Right cardiac atrium (tissue), 5 donors: Measurements from ENCODE around the gene PSME3. TPM values are rescaled to one million over a fixed set of nuclear protein-coding genes. Genes with fewer than 3 reads are reported as not detected.
"Not testable (repeated sequence)": the region's sequence is repeated elsewhere in the genome, so short reads cannot be mapped to it uniquely, and the experiment has no call there.

ENCODE experiments used
- ATAC-seq, 2 donors: fragments of 200-7000 bp; cut with Tn5 transposase; one replicate each; pipeline versions ENCODE4 v1.8.0 to v1.9.1; 2020; ENCODE audit warnings: moderate library complexity in 2 of 2, mild to moderate bottlenecking in 1 of 2
- DNase-seq, 3 donors: peaks; one replicate each; pipeline ENCODE4 v3.0.0-alpha.2; 2020
- H3K27ac ChIP-seq: one replicate; pipeline ENCODE4 v1.5.1; 2013; ENCODE audit warnings: mild to moderate bottlenecking, low read length, control low read depth, moderate library complexity
- H3K27me3 ChIP-seq: one replicate; pipeline ENCODE4 v1.6.1; 2013; ENCODE audit not compliant: control insufficient read depth, insufficient read depth
- H3K4me1 ChIP-seq: one replicate; pipeline ENCODE4 v1.6.1; 2013; ENCODE audit warnings: low read length; ENCODE audit not compliant: control insufficient read depth, insufficient read depth
- H3K4me3 ChIP-seq: one replicate; pipeline ENCODE4 v1.5.1; 2013; ENCODE audit warnings: low read length, control low read depth
- H3K9me3 ChIP-seq: one replicate; pipeline ENCODE4 v1.6.1; 2013; ENCODE audit warnings: low read length; ENCODE audit not compliant: control insufficient read depth
- WGBS: extraction: QIAGEN DNeasy Blood & Tissue Kit; methylation state at CpG from one replicate; pipeline ENCODE4 v1.1.7; 2013; 5-methylcytosine and 5-hydroxymethylcytosine counted together
- intact Hi-C, 4 donors: fragments of 100-400 bp; cut with DNase I; formaldehyde crosslinking; loops; one replicate each; pipeline versions ENCODE4 v1.11.0 to v1.14.0; 2022 to 2023
- polyA plus RNA-seq: library from polyadenylated mRNA; stranded (reverse); fragments of 200-250 nt; gene quantifications from one replicate; pipeline ENCODE4 v1.2.3, GENCODE V29; 2013
- total RNA-seq, 4 donors: library from RNA; stranded (reverse); fragmentation: NEBNext Ultra II Directional; extraction: Animal tissue kit (Norgen Biotek cat#: 25700); gene quantifications; one replicate each; pipeline ENCODE4 v1.2.1, GENCODE V29; 2021
- donor health status: healthy with polysubstance abuse.
- donor health status: DM: no; HTN: yes; CAD: no.
- donor health status: DM: no; HTN: no; CAD: no.
- donor health status: DM: no; HTN: yes; CAD: no; lungs with severe emphysema.
- donor health status: DM: yes; HTN: yes; CAD: no.

The PSME3 gene
- total and polyA plus RNA-seq, 5 donors, result 57.6 to 82.0 (median 64.5) TPM

GRCh38 chr17:42866631-42867575 is 33.7 kb downstream of the PSME3 start:
- 68% methylated on average over 12 of the region's 12 CpGs for WGBS
- no peak overlapping the region for H3K27ac ChIP-seq
- no peaks in the 10 kb centered on the region for H3K9me3 ChIP-seq
- ATAC-seq, result no peak
- H3K4me3 ChIP-seq, result no peak overlapping the region
- H3K27me3 ChIP-seq, result no peaks in the 10 kb centered on the region
- no peaks in the 10 kb centered on the region for H3K4me1 ChIP-seq
- DNase-seq, result peak in 1 of 3 donors; percentile 22
- intact Hi-C loops, result no loop called here

GRCh38 chr17:42867694-42868261 is 34.6 kb downstream of the PSME3 start:
- H3K27me3 ChIP-seq, intact Hi-C loops, H3K4me1 ChIP-seq, H3K27ac ChIP-seq, H3K4me3 ChIP-seq, H3K9me3 ChIP-seq: not testable (repeated sequence)
- ATAC-seq (peak in 1 of 2 donors; percentile 8), DNase-seq (peak in 1 of 3 donors; percentile 14)
- 90% methylated on average over 21 of the region's 21 CpGs for WGBS

GRCh38 chr17:42868338-42868737 is 35.1 kb downstream of the PSME3 start:
- ATAC-seq, result no peak
- Histone ChIP-seq H3K27ac (no peak overlapping the region), H3K4me1 (no peaks in the 10 kb centered on the region), H3K27me3 (no peaks in the 10 kb centered on the region), H3K4me3 (no peak overlapping the region), H3K9me3 (no peaks in the 10 kb centered on the region)
- WGBS, result 96% methylated on average over 12 of the region's 12 CpGs
- intact Hi-C loops, result no loop called here
- peak in 1 of 3 donors; percentile 10 for DNase-seq

- intact Hi-C loops, result no loop called here
- H3K27ac ChIP-seq, result no peak overlapping the region
- no peak for ATAC-seq
- no peak for DNase-seq
- WGBS, result 97% methylated on average over 4 of the region's 4 CpGs
- no peaks in the 10 kb centered on the region for H3K27me3 ChIP-seq
- H3K4me1 ChIP-seq, result no peaks in the 10 kb centered on the region
- no peaks in the 10 kb centered on the region for H3K9me3 ChIP-seq
- H3K4me3 ChIP-seq, result no peak overlapping the region
Observed at GRCh38 chr17:42871647-42872046, 38.5 kb downstream of the PSME3 start.

GRCh38 chr17:42872251-42872965 is 39.2 kb downstream of the PSME3 start:
- Histone ChIP-seq H3K27ac (no peak overlapping the region), H3K27me3 (no peaks in the 10 kb centered on the region), H3K4me1 (no peaks in the 10 kb centered on the region), H3K4me3 (no peak overlapping the region), H3K9me3 (no peaks in the 10 kb centered on the region)
- no peak for ATAC-seq
- DNase-seq, result peak in 1 of 3 donors; percentile 27
- WGBS, result 95% methylated on average over 13 of the region's 13 CpGs
- intact Hi-C loops, result no loop called here

- Histone ChIP-seq H3K4me3 (no peak overlapping the region), H3K27me3 (no peaks in the 10 kb centered on the region), H3K4me1 (no peaks in the 10 kb centered on the region), H3K27ac (no peak overlapping the region), H3K9me3 (no peaks in the 10 kb centered on the region)
- intact Hi-C loops, result no loop called here
- ATAC-seq, result no peak
- 87% methylated on average over 6 of the region's 6 CpGs for WGBS
- DNase-seq, result peak in 1 of 3 donors; percentile 10
Observed at GRCh38 chr17:42873315-42873714, 40.1 kb downstream of the PSME3 start.

GRCh38 chr17:42873932-42874695 is 40.9 kb downstream of the PSME3 start:
- H3K9me3 ChIP-seq, H3K27ac ChIP-seq, intact Hi-C loops, H3K27me3 ChIP-seq, H3K4me1 ChIP-seq, H3K4me3 ChIP-seq: not testable (repeated sequence)
- peak in 1 of 2 donors; percentile 44 for ATAC-seq
- DNase-seq, result peak in 1 of 3 donors; percentile 5
- 69% methylated on average over 8 of the region's 12 CpGs for WGBS

- H3K4me3 ChIP-seq, result no peak overlapping the region
- no peaks in the 10 kb centered on the region for H3K4me1 ChIP-seq
- DNase-seq, result peak in 1 of 3 donors; percentile 6
- intact Hi-C loops, result no loop called here
- no peak for ATAC-seq
- H3K9me3 ChIP-seq, result no peaks in the 10 kb centered on the region
- no peaks in the 10 kb centered on the region for H3K27me3 ChIP-seq
- H3K27ac ChIP-seq, result no peak overlapping the region
- WGBS, result 94% methylated on average over 10 of the region's 10 CpGs
Observed at GRCh38 chr17:42877037-42877436, 43.8 kb downstream of the PSME3 start.

- DNase-seq (peak in 1 of 3 donors; percentile 15), ATAC-seq (no peak)
- intact Hi-C loops, result no loop called here
- H3K27ac ChIP-seq, result no peak overlapping the region
- no peak overlapping the region for H3K4me3 ChIP-seq
- no peaks in the 10 kb centered on the region for H3K4me1 ChIP-seq
- no peaks in the 10 kb centered on the region for H3K9me3 ChIP-seq
- no peaks in the 10 kb centered on the region for H3K27me3 ChIP-seq
- 56% methylated on average over 13 of the region's 13 CpGs for WGBS
Observed at GRCh38 chr17:42878123-42878880, 45.1 kb downstream of the PSME3 start.
